ENCODE results near the gene PUS1. TPM values are rescaled to one million over a fixed set of nuclear protein-coding genes. Genes with fewer than 3 reads are reported as not detected.

PUS1 gene
- polyA plus RNA-seq, 1 donor from 2014 or later, result 14.3 TPM

- Histone ChIP-seq H3F3A (ENCODE audit: insufficient read depth, low read length, poor library complexity, severe bottlenecking) (no peaks in the 10 kb centered on the region), H3K27me3 (ENCODE audit: insufficient read depth, low read depth, low read length) (no peaks in the 10 kb centered on the region), H3K9me3 (ENCODE audit: low read length) (no peaks in the 10 kb centered on the region), H4K20me1 (ENCODE audit: insufficient read depth) (no peaks in the 10 kb centered on the region), H3K36me3 (ENCODE audit: insufficient read depth, low read length) (no peaks in the 10 kb centered on the region), H2AFZ (ENCODE audit: low read depth, low read length) (no peak overlapping the region), H3K4me2 (ENCODE audit: low read length) (no peak overlapping the region), H3K4me3 (ENCODE audit: low read length) (no peak overlapping the region), H3K9ac (ENCODE audit: low read length) (no peak overlapping the region), H3K9me2 (ENCODE audit: insufficient read depth, low read length) (no peaks in the 10 kb centered on the region), H3K79me2 (replicated peaks; ENCODE audit: insufficient read depth, low read length) (no peaks in the 10 kb centered on the region), H3K27ac (ENCODE audit: low read length) (no peak overlapping the region)
- no peak for TF ChIP-seq CTCF (IDR thresholded peaks at IDR 0.05; ENCODE audit: poor library complexity, severe bottlenecking)
- TF ChIP-seq POLR2AphosphoS5 (IDR thresholded peaks at IDR 0.05), result no peak
- TF ChIP-seq MXI1 (conservative IDR thresholded peaks at IDR 0.05; ENCODE audit: poor library complexity, severe bottlenecking), result no peak
- TF ChIP-seq REST (IDR thresholded peaks at IDR 0.05; ENCODE audit: borderline replicate concordance), result no peak
- no peak for TF ChIP-seq EP300 (conservative IDR thresholded peaks at IDR 0.05; ENCODE audit: poor library complexity, severe bottlenecking)
- no peak for TF ChIP-seq SMC3 (conservative IDR thresholded peaks at IDR 0.05; ENCODE audit: poor library complexity)
- TF ChIP-seq RAD21 (conservative IDR thresholded peaks at IDR 0.05), result no peak
- no peak for TF ChIP-seq EZH2 (IDR thresholded peaks at IDR 0.05; ENCODE audit: borderline replicate concordance, insufficient read depth, low read length, poor library complexity, severe bottlenecking)
- TF ChIP-seq TAF1 (IDR thresholded peaks at IDR 0.05; ENCODE audit: low read depth), result no peak
These were observed 15.7 kb downstream of the PUS1 start for GRCh38 chr12:131944601-131945251.

GRCh38 chr12:131946757-131947156 lies 17.7 kb downstream of the PUS1 start:
- no peak overlapping the region for H3K4me3 ChIP-seq (ENCODE audit: low read length)
- no peaks in the 10 kb centered on the region for H3F3A ChIP-seq (ENCODE audit: insufficient read depth, low read length, poor library complexity, severe bottlenecking)
- H3K79me2 ChIP-seq (replicated peaks; ENCODE audit: insufficient read depth, low read length), result peaks cover 8% of the 10 kb centered on the region
- TF ChIP-seq EZH2 (IDR thresholded peaks at IDR 0.05; ENCODE audit: borderline replicate concordance, insufficient read depth, low read length, poor library complexity, severe bottlenecking), result no peak
- no peak for TF ChIP-seq CTCF (IDR thresholded peaks at IDR 0.05; ENCODE audit: poor library complexity, severe bottlenecking)
- H3K27me3 ChIP-seq (ENCODE audit: insufficient read depth, low read depth, low read length), result no peaks in the 10 kb centered on the region
- no peaks in the 10 kb centered on the region for H3K9me3 ChIP-seq (ENCODE audit: low read length)
- no peak overlapping the region for H3K27ac ChIP-seq (ENCODE audit: low read length)
- H3K4me2 ChIP-seq (ENCODE audit: low read length), result no peak overlapping the region
- H4K20me1 ChIP-seq (ENCODE audit: insufficient read depth), result no peaks in the 10 kb centered on the region
- H3K9ac ChIP-seq (ENCODE audit: low read length), result no peak overlapping the region
- H3K9me2 ChIP-seq (ENCODE audit: insufficient read depth, low read length), result no peaks in the 10 kb centered on the region
- no peak overlapping the region for H2AFZ ChIP-seq (ENCODE audit: low read depth, low read length)
- H3K36me3 ChIP-seq (ENCODE audit: insufficient read depth, low read length), result no peaks in the 10 kb centered on the region
